NOMO-1 treated with DMSO at 0.1 percent for 48 hours (cell line): ENCODE measurements around the gene EDA.
A peak's percentile ranks its signal among the peaks of the same experiment; 100 is the strongest.

Source experiments
- DNase-seq: peaks from one replicate; lab custom pipeline; 2025; ENCODE audit not compliant: unreplicated experiment; lab: John Stamatoyannopoulos, UW

Gene EDA

DNA sequence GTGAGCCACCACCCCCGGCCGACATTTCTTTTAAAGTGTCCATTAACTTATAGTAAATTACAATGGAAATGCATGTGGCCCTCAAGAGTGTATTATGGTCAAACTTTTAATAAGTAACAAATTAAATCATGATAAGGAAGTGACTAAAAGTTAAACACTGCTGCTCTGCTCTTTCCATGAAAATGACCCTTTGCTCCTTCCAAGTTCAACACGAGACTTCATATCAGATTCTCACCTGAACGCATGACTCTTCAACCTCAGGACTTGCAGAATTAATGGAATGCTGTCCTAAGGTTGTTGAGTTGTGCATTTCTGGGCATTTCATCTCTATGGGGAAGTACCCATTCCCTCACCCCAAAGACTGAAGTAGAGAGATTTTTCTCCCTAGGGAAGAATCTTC, 406.7 kb downstream of the EDA start:
- DNase-seq: no peak

DNA sequence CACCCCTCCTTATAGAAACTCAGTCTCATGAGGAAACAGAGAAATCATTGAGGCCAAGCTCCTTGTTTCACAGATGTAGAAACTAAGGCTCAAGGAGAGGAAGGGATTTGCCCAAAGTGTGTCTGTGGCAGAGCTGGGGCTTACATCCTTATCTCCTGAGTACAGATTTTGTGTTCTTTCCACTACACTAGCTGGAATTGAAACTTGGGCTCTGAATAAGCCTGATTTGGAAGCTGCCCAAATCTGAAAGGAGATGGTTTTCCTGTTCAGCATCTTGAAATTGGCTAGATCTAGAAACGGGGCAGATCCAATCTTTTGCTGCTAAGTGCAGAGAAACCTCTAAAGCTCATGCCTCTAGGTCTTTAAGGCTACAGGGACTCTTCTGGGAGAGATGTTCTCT, 409.6 kb downstream of the EDA start:
- no peak for DNase-seq

DNA sequence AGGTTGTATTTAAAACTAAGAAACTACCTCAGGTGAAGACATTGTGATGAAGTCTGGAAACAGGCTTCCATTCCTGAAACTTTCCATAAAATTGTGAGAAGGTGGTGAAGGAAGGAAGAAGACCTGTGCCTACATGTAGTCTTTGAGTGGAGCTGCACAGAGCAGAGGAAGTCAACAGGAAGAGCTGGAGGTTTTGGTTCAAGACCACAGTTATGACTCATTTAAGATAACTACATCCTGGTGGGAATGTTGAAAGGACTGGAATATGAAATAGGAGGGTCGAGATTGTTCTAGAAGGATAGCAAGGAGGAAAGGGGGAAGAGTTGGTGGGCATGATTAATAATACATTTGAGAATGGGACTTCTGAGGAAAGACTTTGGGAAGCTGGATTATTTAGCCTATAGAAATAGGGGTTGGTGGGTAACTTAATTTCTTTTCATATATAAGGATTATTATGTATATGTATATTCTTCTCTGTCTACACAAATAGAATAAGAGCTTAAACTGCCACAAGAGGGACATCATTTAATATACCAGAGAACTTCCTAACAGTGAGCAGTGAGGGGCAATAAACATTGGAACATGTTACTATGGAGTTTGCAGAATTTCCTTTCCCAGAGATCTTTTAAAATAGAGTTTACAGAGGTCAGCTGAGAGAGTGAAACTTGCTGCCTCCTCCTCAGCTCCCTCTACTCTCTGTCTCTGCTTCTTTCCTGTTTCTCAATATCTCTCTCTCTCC, 410.4 kb downstream of the EDA start:
- no peak for DNase-seq

DNA sequence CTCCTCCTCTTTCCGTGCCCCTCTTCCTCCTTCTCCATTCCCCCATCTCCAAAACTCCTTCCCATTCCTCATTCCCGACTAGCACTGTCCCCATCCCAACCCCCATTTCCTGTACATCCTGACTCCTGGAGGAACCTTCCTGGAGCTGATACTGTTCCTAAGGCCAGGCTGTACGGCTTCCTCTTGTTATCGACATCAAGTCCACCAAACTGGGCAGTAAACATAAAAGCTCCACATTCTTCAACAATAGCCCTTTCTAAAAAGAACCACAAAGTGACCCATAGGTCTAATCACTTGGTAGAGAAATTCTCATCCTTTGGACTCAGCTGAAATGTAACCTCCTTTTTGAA, 410.9 kb downstream of the EDA start:
- DNase-seq: no peak

DNA sequence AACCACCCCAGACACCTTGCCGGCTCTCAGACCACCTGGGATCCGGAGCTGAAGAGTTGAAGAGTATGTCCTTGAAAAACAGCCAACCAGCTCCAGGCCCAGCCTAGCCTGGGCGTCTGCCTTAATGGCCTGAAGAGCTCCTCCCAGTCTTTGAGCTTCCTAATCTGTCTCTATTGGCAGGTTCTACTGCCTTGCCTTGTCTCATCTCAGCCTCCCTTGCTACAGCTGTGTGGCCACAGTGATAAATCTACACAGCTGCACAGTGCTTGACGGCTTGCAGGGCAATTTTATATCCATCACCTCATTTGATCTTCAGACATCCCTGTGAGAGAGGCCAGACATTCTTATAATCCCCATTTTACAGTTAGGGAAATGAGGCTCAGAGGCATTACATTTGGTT, 413.9 kb downstream of the EDA start:
- no peak for DNase-seq

DNA sequence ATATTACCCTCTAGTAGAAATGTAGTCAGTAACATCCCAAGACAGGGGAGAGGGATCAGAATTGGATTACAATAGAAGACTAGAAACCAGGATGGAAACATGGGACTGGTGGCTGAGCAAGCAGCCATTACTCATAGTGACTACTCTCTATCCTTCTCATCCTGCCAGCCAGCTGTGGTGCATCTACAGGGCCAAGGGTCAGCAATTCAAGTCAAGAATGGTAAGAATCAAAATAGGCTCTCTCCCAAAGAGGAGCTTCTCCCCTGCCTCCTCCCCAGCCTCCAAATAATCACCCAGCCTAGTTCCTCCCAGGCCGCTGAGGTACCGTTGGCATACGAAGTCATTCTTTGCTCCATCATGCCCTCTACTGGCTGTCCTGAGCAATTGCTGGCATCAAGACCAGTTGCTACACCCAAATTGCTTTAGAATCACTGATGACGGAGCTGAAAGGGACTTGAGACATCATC, 414.4 kb downstream of the EDA start:
- DNase-seq: peak; percentile 64

DNA sequence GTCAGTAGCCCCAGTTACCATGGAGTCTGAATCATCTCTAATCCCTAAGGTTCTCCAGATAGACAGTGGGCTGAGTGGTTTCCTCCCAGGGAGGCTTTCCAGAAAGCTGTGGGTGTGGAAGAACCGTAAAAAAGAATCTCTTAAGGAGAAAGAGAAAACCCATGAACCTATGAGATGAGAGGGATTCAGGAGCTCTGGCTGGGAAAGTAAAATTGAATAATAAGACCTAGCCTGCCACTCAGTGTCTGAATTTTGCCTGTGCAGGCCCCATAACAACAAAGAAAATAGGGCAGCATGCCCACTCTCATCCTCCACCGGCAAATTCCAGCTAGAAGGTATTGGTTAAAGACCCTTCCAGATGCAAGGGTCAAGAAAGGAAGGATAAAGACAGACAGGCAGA, 416.9 kb downstream of the EDA start:
- no peak for DNase-seq

DNA sequence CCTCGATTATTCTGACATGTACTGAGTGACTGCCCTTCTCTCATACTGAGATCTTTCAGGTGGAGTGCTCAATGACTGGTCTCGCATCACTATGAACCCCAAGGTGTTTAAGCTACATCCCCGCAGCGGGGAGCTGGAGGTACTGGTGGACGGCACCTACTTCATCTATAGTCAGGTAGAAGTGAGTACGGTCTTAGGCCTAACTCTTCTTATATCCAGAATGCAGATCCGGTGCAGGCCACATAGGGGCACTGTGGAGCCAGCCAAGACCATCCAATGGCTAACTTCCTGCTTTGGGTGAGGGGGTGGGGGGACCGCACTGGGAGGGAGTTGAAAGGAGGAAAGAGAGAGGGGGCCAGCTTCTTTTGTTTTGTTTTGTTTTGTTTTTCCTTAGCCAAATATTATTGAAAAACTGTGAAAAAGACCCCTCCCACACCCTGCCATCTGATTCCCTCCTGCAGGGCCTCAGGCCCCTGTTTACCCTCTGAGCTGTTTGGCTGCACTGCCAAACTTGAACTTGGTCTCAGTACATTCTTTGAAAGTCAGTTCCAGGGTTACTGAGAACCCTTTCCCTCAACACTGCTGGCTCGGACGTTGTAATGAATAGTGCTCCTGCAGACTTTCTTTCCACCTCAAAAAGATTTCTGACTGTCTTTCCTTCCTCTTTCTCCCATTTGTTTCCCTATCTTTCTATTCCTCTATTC, 417.6 kb downstream of the EDA start:
- peak; percentile 7 for DNase-seq

DNA sequence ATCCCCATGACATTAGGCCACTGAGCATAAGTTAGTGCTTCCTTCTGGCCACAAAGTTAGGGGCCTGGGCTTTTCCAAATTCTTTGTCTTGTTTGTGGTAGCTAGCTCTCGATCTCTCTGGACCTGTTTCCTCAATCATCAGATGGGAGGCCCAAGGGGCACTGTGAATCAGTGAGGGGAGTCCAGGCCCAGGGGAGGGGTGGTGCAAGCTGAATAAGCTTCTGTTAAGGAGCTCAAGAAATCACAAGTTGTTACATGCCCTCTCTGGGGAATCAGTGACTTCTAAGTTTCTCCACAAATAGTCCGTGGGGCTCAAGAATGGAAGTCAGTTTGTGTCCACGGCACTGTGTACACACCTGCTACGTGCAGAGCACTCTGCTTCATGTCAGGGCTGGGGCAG, 418.7 kb downstream of the EDA start:
- no peak for DNase-seq

DNA sequence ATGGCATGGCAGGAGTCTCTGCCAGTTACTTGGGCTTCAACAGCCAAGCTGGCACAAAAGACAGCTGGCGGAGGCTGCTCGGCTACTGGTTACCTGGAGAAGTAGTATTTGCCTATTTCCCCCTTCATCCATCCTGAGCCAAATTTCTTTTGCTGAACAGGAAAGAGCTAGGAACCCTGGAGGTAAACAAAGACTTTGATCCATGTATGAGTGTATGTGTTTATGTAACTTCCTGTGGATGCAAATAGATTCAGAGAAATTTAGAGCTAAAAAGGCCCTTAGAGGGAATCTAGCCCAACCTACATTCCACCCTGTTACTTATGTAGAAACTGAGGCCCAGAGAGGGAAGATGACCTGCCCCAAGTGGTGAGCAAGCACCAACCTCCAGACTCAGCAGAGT, 422.6 kb downstream of the EDA start:
- no peak for DNase-seq

DNA sequence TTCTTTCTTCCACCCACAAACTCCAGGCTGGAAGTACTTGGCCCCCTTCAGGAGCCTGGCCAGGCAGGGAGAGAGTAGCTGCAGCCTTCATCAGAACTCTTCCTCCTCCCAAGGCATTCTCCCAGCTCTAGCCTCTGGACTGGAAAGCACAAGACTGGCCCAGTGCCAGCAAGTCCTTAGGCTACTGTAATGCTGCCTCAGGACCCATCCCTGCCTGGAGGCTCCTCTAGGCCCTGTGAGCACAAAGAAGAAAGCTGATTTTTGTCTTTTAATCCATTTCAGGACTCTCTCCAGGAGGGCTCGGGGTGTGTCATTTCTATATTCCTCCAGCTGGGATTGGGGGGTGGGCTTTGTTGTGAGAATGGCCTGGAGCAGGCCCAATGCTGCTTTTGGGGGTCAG, 423.0 kb downstream of the EDA start:
- DNase-seq: no peak

DNA sequence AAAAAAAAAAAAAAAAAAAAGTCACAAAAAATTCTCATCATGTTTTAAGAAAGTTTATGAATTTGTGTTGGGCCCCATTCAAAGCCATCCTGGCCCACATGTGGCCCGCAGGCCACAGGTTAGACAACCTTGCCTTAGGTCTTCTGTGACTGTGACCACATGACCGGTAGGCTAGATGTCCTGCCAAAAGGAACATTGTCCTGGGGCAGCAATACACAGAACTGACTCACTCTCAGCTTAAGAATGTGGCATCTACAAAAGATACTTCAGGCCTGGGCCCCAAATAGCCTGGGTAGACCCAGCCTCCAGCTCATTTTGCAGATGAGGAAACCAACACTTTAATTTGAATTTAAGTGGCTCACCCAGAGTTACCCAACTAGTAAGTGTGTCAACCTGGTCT, 423.8 kb downstream of the EDA start:
- DNase-seq: no peak

DNA sequence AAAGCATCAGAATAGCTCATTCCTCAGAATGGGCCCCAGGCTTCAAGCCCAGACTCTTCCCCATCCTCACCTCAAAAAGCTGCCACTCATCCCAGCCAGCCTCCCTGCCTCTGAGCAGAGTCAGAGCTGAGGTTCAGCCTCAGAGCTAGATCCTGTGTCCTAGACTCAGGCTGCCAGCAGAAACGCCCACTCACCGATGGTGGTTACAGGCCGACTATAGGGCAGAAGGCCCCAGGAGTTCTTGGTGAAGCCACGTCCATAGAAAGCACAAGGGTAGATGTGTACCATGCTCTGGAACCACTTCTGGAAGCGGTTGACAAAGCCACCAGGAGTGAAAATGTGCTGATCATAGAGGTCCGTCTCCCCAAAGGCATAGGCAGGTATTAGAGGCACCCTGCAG, 426.1 kb downstream of the EDA start:
- DNase-seq: no peak

DNA sequence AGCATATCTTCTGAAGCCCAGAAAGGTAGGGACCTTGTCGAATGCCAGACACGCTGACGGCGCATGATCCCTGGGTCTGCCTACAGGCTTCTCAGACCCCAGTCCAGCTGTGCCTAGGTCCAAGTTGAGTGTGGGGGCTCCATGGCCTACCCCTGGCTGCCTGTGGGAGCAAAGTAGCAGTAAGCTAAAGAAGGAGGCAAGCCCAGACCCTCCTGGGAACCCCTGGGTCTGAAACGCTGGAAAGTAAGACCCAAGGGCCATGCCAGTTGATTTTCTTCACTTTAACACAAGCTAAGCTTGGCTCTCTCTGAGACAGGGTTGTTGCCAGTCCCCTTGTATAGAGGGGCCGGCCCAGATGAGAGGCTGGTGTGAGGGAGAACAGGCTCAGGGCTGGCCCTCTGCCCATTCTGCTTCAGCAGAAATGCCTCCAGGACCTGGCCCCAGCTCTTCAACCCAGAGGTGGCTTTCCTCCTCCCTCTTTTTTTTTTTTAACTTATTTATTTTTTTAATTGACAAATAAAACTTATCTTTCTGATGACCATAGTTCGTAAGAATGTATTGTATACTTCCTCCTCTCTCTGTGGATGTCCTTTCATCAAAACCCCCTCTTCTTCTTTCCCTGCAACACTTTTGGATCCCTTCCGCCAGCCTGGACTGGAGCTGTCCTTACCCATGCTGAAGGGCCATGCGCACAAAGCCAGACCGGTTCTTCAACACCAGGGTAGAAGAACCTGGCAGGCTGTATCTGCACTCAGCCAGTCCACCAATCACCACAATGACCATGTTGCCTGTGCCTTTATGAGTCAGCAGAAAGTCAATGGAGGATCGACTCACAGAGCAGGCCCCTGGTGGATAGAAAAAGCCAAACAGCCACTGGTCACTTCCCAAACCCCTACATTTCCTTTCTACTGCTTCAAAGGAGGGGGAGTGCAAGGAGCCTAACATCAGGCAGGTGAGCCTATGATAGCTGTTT, 426.8 kb downstream of the EDA start:
- no peak for DNase-seq

DNA sequence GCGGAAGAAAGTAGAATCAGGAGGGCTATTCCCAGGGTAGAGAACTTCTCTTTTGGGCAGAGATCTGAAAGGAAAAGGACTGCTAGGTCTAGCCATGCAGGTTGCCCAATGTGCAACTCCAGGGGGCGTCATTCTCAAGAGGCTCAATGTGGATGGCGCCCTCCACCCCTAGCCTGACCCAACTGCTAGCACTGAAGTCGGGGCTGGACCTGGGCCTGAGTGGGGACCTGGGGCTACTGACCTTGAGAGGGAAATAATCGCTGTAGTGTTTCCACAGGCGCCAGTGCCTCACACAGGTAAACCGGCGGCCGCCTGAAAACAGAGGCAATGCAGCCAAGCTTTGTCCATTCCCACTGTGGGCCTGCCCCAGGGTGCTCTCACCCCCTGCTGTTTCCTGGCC, 427.8 kb downstream of the EDA start:
- no peak for DNase-seq

DNA sequence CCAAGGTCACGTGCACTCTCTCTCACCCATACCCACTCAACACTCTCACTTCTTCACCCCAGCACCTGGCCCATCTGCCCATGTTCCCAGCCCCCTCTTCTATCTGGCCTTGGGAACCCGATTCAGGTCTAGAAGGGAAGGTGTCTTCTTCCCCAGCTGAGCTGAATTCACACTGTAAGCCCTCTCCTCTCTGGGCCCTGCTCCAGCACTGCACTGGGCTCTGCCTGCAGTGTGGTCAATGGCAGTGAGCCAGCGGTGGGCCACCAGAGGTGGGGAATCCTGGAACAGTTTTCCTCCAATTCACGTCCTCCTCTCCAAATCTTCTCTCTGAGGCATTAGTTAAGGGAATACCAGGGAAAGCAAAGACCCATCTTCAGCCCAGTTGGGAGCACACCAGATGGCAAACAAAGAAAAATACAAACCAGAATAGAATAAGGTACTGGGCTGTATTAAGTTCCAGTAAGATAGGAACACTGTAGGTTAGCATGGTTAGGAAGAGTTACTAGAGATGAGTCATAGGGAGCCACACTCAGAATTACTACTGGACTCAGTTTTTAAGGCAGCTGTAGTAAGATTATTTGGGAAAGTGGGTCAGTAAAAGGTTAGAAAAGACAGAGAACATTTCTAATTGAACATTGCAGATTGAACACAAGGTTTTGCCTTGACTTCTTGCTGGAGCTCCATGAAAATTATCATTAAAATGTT, 428.8 kb downstream of the EDA start:
- no peak for DNase-seq

DNA sequence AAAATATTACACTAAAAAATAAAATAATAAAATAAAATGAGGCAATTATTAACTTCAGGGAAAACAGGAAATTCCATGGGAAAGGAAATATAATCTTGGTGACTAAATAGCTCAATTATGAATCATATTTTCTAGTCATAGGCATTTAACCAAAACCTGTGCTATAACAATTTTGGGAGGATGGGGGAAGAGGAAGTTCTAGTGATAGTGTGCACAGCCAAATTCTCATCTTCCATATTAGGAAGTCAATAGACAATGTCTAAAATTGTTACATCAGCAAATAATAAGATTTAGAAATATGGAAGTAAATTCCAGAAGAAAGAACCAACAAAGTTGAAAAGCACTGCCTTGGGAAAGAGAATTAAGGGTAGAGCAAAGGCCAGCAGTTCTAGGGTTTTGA, 431.1 kb downstream of the EDA start:
- no peak for DNase-seq

DNA sequence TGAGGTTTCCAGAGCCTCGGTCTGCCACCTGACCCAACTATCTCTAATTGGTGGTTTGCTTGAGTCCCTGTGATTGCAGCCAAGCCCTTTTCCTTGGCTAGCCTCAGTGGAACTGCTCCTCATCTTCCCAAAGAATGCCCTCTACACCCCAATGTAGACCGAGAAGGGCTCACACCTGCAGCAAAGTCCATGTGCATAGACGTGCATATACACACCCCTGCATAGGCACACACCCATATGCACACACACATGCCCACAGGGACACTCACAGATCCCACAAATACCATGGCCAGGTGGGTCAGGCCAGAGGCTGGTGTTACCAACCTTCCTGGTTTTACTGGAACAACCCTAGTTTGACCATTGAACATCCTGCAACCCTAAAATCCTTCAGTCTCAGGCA, 433.5 kb downstream of the EDA start:
- DNase-seq: no peak

DNA sequence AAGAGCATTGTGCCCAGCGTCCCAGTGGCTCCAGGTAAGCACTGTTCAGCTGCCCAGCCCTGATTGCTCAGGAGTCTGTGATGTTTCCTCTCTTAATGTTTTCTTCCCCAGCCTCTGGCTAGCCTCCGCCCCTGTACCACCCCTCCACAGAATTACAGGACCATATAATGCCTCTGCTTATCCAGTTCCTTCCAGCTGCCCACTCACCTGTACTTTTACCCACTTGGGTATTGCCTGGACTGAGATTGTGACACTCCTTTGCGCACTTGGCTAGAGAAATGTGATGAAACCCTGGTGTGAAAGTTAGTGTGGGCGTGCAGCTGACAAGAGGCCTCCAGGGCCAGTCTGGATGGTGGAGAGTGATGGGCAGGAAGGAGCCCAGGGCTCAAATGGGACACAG, 434.0 kb downstream of the EDA start, which contains the start of gene AWAT2:
Gene AWAT2, minus strand, starts transcription at position 14 of the 400 bp plus-strand sequence. Its CDS starts 6 bp downstream, at position 8.
- DNase-seq: no peak

DNA sequence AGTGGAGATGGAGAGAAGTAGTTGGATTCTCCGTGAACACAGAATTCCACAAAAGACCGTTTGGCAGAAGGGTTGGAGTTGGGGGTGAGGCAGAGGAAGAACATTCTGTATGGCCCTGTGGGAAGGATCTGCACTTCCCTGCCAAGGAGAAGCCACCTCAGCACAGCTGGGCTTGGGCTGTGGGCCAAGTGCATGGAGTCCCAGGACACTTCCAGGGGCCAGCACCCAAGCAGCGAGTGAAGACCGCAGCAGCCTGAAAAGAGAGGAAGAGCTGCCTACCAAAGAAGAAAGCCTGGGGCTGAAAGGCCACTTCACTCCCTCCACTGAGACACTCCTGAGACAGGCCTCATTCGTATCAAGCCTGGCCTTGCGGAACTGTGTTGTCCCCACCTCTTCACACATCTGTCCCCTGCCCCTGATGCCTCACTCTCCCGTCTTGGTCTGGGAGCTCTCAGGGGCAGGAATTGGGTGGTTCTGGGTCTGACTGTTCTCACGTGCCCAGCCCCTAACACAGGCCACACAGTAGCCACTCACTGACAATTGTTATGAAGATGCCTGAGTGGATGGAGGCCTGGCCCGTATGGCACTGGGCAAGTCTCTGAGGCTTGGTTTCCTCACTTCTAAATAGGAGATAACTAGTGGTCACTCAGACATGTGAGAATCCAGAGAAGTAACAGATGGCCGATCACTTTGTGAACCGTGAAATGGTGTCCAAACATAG, 437.1 kb downstream of the EDA start:
- no peak for DNase-seq
